GM21723 (cell line): ENCODE measurements around the gene TMEM108.

Experiments used
- ATAC-seq: cut with Tn5 transposase; IDR thresholded peaks from one replicate; pipeline ENCODE4 v1.9.1; 2021; ENCODE audit warnings: mild to moderate bottlenecking, moderate library complexity; ENCODE audit not compliant: unreplicated experiment

TMEM108 gene

DNA sequence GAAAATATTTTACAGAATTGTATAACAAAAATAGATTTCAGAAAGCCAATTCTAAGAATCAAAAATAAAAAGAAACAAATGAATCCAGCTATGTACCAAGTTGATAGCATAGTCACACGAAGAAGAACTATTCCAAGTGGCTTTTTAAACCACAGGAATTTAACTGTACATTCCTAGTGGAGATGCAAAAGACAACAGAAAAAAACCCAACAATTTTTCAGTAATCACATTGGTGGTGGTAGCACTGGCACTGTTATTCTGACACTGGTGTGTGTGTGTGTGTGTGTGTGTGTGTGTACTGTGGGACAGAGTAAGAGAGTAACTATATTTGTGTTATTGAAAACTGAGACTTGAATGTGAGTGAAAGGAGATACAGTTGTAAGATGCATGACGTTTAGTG is 370.8 kb downstream of the TMEM108 start:
- ATAC-seq = no peak

DNA sequence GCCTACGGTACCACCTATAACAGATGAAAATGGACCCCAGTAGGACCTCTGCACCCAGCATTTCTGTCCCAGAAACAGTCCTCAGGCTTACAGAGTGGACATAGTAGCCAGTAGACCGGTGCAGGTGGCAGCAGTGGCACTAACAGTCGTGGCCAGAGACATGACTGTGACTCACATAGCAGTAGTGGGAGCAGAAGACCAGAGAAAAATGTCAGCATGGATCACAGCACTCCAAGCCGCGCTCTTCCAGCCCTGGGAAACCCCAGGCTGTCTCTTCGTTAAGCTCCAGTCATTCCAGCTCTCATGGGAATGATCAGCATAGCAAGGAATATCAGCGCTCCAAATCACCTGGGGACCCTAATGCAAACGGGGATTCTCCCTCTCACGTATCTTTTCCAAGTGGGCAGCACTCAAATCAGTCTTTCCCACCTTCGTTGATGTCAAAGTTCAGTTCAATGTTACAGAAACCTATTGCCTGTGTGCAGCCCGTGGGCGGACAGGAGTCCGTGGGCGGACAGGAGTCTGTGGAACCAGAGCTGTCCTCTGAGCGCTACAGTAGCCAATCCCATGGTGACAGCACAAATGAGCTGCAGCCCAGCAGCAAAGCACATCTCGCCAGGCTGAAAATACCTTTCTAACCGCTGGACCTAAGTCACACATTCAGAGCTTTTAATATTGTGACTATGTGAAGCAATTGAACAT is 372.2 kb downstream of the TMEM108 start:
- no peak for ATAC-seq

DNA sequence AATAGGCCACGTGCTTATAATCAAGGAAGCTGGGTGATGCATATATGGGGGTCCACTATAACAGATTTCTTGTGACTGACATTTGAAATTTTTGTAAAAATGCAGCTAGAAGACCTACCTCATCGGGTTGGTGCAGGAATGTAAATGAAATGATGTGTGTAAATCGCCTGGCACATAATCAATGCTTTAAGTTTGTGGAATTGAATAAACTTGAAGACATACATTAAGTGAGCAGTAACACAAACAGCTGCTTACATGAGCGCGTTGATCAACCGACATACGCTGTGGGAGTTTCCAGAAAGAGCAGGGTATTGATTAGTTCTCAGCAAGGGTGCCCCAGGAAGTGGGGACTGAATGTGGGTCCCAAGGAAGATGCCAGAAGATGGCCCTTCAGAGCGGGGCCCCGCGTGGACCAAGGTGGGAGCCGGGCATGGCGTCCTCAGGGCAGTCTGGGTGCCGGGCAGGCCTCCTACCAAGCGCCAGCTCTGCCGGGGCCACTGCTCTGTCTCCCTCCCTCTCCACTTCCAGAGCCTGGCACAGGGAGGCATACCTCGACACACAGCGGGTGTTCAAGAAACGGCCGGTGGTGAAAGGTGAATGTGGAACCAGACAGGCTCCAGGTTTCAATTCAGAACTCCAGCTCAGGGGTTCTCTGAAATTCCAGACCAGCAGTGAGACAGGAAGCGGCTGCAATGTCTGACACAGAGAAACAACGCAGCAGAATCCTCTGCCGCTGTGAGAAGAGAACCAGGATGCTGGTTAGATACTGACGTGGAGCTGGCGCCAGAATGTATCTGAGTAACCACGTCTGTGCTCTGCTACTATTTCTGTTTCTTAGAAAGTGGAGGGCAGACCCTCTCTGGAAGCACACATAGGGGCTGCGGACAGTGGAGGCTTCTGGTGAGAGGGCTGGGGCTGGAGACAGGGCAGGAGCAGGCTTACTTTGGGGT is 374.3 kb downstream of the TMEM108 start:
- no peak for ATAC-seq

DNA sequence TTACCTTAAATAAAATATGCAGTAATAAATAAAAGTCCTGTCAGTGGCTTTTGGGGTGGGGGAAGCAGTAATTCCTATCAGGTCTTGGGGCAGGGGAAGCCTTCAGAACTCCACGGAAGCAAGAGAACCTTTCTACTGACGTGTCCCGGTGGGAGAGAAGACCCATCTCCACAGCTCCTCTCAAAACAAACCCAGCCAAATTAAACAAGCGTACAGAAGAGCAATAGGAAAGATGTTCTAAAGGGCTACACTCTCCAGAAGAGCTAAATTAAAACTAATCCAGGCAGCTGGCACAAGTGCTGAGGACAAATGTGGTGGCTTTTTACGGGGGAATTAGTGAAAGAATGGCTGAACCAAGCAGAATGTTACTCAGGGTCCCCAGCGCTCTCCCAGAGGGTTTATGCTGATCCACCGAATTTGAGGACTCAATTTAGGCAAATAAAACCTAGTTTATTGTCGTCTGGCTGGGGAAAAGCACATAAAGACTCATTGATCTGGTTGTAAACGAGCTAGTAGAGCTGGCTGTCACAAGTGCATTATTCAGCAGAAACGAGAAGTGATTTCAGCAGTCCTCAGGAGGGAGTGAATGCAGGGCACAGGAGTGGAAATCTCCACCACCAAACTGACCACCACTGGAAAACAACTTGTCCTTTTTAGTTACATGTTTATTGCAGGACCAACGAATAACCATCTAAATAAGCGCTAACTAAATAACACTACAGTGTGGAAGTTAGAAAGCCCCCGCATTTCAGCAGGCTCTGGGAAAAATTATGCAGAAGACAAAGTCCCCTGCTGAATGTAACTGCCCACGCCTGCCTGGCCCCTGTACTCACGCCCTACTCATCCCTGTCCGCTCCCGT is 375.2 kb downstream of the TMEM108 start:
- ATAC-seq = no peak

DNA sequence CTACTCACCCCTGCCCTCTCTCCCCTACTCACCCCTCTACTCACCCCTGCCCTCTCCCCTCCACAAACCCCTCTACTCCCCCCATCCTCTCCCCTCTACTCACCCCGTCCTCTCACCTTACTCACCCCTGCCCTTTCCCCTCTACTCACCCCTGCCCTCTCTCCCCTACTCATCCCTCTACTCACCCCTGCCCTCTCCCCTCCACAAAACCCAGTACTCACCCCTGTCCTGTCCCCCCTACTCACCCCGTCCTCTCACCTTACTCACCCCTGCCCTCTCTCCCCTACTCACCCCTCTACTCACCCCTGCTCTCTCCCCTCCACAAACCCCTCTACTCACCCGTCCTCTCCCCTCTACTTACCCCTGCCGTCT is 375.8 kb downstream of the TMEM108 start:
- no peak for ATAC-seq

DNA sequence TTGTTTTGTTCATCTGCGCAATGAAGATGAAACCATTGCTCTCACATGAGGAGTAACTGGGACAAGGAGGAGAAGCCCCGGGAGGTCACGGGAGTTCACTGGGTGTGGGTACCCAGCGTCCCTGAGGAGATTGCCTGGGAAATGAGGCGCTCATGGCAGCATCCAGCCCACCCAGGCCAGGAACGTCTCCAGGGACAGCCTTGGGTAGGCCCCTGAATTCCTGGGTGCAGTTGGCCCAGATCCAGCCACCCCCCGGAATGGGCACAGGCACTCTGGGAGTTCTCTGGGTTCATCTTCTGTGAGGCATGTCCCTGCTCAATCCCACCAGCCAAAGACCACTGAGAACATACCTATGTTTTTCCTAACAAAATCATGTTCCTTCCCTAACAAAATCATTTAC is 380.2 kb downstream of the TMEM108 start:
- ATAC-seq = no peak

DNA sequence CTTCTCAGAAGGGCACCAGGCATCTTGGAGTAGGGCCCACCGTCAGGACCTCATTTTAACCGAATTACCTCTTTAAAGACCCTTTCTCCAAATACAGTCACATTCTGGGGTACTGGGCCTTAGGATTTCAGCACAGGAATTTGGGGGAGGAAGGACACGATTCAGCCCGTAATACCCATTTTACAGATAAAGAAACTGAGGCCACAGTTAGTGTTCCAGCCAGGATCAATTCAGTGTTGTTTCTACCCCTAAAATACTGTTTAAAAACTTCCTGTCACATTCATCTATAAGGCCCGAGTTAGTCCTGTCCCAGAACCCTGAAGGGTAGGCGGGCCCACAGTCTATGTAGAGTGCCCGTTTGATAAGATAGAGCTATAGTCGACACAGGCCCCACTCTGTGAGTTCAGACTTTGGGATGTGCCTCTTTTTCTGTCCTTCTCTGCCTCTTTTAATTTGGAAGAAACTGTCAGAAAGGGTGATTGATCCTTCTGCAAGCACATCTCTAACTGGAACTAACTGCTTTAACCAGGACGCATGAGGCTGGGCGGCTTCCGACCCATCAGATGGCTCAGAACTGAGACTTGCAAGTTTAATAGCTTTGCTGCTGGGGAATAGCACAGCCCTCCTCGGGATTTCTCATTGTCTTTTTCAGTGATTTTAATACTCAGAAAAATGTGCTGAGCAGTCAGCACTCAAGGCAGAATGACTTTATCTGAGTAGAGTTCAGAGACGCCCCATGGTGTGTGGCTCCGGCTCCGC is 381.1 kb downstream of the TMEM108 start:
- ATAC-seq = no peak

DNA sequence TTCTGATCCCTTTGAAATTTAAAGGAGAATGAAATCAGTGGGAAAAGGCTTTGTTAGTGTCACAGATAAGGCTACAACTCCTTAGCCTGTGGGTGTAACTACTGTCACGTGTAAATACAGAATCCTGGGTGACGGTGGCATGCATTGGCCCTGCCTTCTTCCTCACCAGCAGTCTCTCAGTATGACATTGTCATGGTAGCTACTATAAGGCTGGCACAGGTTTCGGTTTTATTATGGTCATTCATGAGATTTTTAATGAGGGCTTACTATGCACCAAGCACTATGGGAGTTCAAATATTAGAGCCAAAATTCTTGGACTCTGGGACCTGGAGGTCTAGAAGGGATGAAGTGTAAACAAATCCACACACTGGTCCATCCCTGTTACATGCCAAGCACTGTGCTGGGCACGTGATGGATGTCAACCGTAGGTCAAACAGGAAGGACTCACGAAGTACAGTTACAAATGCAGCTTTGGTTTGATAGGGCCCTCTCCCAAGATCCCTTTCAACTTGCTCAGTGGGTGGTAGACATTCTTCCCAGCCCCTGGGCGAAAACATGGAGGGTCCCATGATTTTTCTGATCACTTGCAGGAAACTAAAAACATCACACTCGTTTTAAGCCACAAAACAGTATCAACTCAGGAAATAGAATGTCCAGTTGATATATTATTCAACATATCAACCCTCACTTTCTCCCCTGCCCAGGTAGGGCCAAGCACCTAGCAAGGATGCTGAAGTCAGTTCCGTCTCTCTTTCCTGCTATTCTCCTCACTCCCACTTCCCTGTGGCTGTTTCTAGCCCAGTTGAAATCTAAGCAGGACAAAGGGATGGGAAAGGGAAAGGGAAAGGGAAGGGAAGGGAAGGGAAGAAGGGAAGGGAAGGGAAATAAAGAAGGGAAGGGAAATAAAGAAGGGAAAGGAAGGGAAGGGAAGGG is 387.0 kb downstream of the TMEM108 start:
- ATAC-seq = no peak

DNA sequence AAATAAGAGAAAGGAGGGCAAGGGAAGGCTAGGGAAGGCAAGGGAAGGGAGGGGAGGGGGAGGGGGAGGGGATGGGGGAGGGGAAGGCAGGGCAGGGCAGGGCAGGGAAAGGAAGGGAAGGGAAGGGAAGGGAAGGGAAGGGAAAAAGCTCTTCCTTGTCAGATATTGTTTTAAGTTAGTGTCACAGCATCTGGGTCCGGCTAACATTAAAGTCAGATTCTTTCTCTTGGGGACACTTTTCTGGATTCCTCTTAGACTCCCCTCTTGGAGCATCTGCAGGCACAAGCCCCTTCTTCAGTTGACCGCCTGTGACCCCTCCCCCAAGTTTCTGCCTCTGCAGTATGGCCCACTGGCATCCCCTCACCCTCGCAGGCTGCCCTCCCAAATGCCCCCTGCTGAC is 387.7 kb downstream of the TMEM108 start:
- no peak for ATAC-seq

DNA sequence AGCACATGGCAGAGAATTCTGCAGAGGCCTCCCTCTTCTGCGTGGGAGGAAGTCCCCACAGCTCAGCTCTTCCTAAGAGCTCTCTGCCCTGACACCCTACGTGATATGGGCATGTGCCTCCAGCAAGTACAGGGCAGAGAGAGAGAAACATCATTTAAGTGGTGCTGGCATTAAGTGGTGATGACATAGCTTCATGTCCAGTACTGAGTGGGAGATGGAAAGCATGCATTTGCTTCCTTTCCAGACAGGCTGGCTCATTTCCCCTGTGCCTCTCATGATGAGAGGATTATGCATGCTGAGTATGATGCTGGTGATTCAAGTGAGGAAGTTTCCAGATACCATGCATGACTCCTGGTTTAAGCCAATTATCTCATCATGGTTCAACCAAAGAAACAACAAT is 388.5 kb downstream of the TMEM108 start:
- no peak for ATAC-seq

DNA sequence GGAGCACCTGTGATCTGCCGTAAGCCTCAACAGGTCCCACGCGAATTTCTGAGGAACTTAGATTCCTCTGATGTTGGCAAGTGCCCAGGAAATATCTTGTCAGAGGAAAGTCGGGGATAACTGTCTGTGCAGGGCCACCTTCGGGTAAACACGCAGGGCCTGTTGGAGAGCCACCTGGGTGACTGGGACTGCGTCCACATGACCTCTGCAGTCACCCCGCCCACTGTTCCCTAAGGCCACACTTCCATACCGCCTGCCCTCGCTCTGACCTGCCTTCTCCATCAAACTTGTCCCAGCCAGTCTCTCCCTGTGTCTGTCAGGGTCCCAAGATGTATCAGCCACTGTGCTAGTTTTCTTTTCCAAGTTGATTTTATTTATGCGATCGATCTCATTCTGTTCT is 390.4 kb downstream of the TMEM108 start:
- no peak for ATAC-seq

DNA sequence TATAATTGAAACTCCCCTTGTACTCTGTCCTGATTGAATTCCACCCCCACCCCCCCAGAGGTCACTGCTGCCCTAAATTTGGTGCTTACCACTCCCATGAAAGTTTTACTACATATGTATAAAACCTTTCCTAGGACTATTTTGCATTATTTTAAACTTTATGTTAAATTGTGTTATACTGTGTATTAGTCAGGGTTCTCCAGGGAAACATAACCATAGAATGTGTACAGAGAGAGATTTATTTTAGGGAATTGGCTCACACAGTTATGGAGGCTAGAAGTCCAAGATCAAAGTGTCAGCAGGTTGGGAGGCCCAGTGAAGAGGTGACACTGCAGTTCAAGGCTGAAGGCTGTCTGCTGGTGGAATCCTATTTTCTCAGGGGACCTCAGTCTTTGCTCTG is 390.9 kb downstream of the TMEM108 start:
- ATAC-seq = no peak

DNA sequence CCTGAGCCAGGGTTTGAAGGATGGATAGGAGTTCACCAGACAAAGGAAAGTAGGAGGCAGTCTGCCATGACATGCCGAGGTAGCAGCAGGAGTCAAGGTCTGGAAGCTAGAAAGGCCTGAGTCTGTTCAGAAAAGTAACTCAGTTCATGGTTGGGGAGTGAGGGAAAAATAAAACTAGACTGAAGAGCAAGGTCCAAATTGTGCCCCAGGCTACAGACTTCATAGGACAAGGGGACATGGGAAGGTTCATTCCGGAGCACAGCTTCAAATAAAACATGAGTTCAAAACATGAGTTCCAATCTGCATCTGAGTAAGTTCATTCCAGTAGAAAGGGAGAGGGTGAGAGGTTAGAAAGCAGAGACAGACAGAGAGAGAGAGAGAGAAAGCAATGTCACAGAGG is 401.4 kb downstream of the TMEM108 start:
- no peak for ATAC-seq

DNA sequence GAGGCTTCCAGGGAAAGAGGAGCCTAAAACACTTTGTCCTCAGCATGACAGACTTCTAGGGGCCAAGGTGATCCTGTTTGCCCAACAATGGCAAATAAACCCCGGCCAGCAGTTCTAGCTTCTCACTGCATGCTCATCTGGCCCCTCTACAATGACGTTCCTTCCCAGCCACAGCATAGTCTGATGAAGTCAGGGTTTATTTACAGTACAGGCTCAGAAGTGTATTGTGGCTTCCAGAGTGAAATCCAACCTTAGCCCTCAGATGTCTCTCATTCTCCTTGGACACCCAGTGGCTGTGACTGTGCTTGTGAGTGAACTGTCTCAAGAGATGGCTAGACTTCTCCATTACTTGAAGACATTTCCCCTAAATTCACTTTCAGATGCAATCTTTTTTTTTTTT is 402.5 kb downstream of the TMEM108 start:
- ATAC-seq = no peak

DNA sequence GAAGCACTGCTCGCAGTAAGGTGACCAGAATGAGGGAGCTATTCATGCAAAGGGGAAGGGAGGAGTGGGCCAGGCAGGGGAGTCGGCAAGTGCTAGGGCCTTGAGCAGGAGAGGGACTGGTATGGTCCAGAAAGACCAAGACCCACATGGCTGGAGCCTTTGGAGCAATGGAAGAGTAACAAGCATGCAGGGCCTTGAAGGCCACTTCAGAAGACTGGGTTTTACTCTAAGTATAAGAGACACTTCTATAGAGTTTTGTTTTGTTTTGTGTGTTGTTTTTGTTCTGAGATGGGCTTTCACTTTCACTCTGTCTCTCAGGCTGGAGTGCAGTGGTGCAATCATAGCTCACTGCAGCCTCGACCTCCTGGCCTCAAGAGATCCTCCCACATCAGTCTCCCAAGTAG is 403.7 kb downstream of the TMEM108 start:
- ATAC-seq = peak; percentile 75

DNA sequence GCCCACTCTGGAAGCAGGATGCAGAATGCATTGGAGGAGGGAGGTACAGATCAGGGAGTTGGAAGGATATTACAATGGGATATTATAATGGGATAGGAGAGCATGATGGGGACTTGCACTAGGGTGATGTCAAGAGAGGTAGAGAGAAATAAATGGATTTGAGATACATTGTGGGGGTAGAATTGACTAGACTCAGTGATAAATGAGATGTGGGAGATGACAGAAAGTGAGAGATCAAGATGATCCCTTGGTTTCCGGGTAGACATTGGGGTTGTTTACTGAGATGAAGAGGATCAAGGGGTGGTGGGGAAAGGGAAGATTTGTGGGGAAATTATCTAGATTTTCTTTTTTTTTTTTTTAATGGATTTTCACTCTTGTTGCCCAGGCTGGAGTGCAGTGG is 404.3 kb downstream of the TMEM108 start:
- ATAC-seq = no peak

DNA sequence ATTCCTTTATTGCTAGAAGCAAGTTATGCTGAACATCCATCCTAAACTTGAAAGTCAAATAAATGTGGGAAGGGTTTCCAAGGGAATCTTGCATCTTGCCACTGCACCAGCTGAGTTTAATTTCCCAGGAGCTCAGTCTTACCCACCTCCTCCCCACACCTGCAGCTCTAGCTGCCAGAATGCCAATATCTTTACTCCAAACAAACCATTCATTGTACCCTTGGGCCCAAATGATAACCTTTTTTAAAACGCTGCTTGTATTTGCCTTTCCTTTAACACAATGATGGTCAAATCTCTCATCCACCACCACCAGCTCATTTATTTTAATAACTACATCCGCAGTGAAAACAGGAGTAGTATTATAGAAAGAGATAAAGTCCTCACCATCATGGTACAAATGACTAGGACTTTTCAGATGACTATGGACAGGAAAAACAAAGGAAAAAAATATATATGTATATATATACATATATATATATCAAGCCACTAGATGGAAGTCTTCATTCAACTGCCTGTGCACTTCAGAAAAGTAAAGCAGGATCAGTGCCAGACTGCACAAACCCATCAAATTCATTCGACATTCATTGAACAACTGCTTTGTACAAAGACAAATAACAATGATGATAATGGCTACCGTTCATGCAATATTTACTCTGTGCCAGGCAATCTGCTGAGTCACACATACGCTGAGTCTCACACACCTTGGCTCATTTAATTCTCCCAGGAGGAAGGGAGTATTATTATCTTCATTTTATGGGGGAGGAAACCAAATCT is 405.6 kb downstream of the TMEM108 start:
- ATAC-seq = no peak

DNA sequence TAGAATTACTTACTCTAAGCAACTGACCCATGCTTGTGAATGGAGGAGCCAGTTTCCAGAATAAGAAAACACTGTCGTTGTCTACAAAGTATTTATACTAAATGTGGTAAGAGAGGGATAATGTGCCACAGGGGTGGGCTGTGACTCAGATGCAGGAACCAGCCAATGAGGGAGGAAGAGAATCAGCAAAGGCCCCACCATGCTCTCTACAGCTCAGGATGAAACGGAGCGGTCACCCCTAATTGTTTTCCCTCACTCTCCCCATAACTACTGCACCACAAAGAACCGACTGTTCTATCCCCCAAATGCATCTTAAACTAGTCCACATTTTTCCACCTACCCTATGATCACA is 406.2 kb downstream of the TMEM108 start:
- ATAC-seq = no peak

DNA sequence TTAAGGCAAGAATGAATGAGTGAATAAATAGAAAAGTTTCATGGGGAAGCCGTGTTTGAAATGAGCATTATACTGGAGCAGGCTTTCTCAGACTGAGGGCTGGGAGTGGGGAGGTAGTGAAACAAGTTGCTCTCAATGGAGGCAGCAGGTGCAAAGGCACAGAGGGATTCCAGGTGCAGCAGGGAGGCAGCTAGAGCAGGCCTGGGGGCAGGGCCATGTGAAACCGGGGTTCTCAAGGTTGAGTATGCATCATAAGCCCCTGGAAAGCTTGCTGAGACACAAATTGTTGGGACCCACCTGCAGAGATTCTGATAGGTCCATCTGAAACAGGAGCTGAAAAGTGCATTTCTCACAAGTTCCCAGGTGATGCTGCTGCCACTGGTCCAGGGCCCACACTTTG is 406.9 kb downstream of the TMEM108 start:
- no peak for ATAC-seq
